K562 (cell line): ENCODE measurements around the gene NR2C2AP. TPM values are rescaled to one million over a fixed set of nuclear protein-coding genes. Genes with fewer than 3 reads are reported as not detected.

Experiments
- ARID4B ChIP-seq: sonication (generic); formaldehyde crosslinking; IDR thresholded peaks from 2 replicates; pipeline ENCODE4 v1.8.0; 2022; ENCODE audit warnings: mild to moderate bottlenecking, missing genetic modification reagents
- BRCA1 ChIP-seq, 2 experiments: fragments of 450-650 bp in 1 of 2; sonication (generic) in 1 of 2; formaldehyde crosslinking in 1 of 2; IDR thresholded peaks; 2 replicates each; pipeline versions ENCODE4 v1.5.0 to v1.6.1; 2017 to 2020; ENCODE audit warnings: mild to moderate bottlenecking in 1 of 2, missing genetic modification reagents in 1 of 2
- CSDE1 ChIP-seq, 2 experiments: fragments of 450-650 bp; IDR thresholded peaks; 2 replicates each; pipeline ENCODE4 v1.6.1; 2016; ENCODE audit warnings: mild to moderate bottlenecking in 1 of 2
- GTF2A2 ChIP-seq: IDR thresholded peaks from 2 replicates; pipeline ENCODE4 v1.6.1; 2016; ENCODE audit warnings: mild to moderate bottlenecking, missing genetic modification characterization, missing compliant biosample characterization
- GTF2E2 ChIP-seq: fragments of 200-800 bp; sonication (Bioruptor generic); IDR thresholded peaks from 2 replicates; pipeline ENCODE4 v1.6.1; 2016; ENCODE audit warnings: missing genetic modification characterization, missing compliant biosample characterization
- HNRNPL ChIP-seq: fragments of 200-400 bp; formaldehyde crosslinking; IDR thresholded peaks from 2 replicates; pipeline ENCODE4 v1.6.1; 2017; ENCODE audit warnings: low read depth, mild to moderate bottlenecking, low read length
- ID3 ChIP-seq, 2 experiments: fragments of 250-450 bp in 1 of 2; fragments of 450-650 bp in 1 of 2; sonication (Bioruptor Pico) in 1 of 2; IDR thresholded peaks; 2 replicates each; pipeline versions ENCODE4 v1.6.1 to v1.8.0; 2016 to 2021; ENCODE audit warnings: mild to moderate bottlenecking in 2 of 2, moderate library complexity in 2 of 2, missing compliant biosample characterization in 1 of 2, missing genetic modification characterization in 1 of 2
- LEF1 ChIP-seq: fragments of 450-650 bp; IDR thresholded peaks from 2 replicates; pipeline ENCODE4 v1.6.1; 2016; ENCODE audit warnings: mild to moderate bottlenecking
- MAFF ChIP-seq: IDR thresholded peaks from 2 replicates; pipeline ENCODE4 v1.6.1; 2012; ENCODE audit warnings: low read length, improper control_type of control experiment
- MEF2D ChIP-seq: conservative IDR thresholded peaks from 2 replicates; pipeline ENCODE4 v1.6.1; 2016; ENCODE audit warnings: low read depth, missing genetic modification characterization, missing compliant biosample characterization
- SIN3A ChIP-seq, 2 experiments: fragments of 150-350 bp in 1 of 2; IDR thresholded peaks; 2 replicates each; pipeline ENCODE4 v1.6.1; 2011 to 2016; ENCODE audit warnings: borderline replicate concordance in 2 of 2, low read depth in 2 of 2, low read length in 2 of 2, mild to moderate bottlenecking in 2 of 2, moderate library complexity in 2 of 2; ENCODE audit not compliant: control insufficient read depth in 1 of 2
- TFAM ChIP-seq: fragments of 250-450 bp; sonication (Bioruptor Pico); conservative IDR thresholded peaks from 2 replicates; pipeline ENCODE4 v1.5.0; 2021; ENCODE audit warnings: mild to moderate bottlenecking, moderate library complexity
- THAP12 ChIP-seq: fragments of 250-450 bp; sonication (Bioruptor Pico); IDR thresholded peaks from 2 replicates; pipeline ENCODE4 v1.9.0; 2021; ENCODE audit warnings: mild to moderate bottlenecking, inconsistent platforms
- THRB ChIP-seq: fragments of 450-650 bp; formaldehyde crosslinking; conservative IDR thresholded peaks from 2 replicates; pipeline ENCODE4 v1.4.0; 2022; ENCODE audit warnings: mild to moderate bottlenecking, missing genetic modification characterization
- ZFP1 ChIP-seq: fragments of 450-650 bp; formaldehyde crosslinking; IDR thresholded peaks from 2 replicates; pipeline ENCODE4 v1.4.0; 2020; ENCODE audit warnings: mild to moderate bottlenecking, mixed read lengths
- ZKSCAN3 ChIP-seq: fragments of 250-450 bp; sonication (Bioruptor Pico); IDR thresholded peaks from 2 replicates; pipeline ENCODE4 v1.4.0; 2020
- ZNF239 ChIP-seq: fragments of 250-450 bp; sonication (Bioruptor Pico); IDR thresholded peaks from 2 replicates; pipeline ENCODE4 v1.4.0; 2020; ENCODE audit warnings: mild to moderate bottlenecking
- ZNF3 ChIP-seq: fragments of 250-450 bp; sonication (Bioruptor Pico); IDR thresholded peaks from 2 replicates; pipeline ENCODE4 v1.5.0; 2021; ENCODE audit warnings: mild to moderate bottlenecking, moderate library complexity
- ZNF695 ChIP-seq: fragments of 450-650 bp; formaldehyde crosslinking; IDR thresholded peaks from 2 replicates; pipeline ENCODE4 v1.4.0; 2020; ENCODE audit warnings: mild to moderate bottlenecking, moderate library complexity
- polyA plus RNA-seq, 8 experiments: library from polyadenylated mRNA; depleted of rRNA in 4 of 8; stranded (reverse) in 5 of 8; unstranded in 3 of 8; fragments of >200 nt; fragmentation: Nextera tagmentation in 2 of 8; fragmentation: Illumina TruSeq in 1 of 8; extraction: Ambion mirVana in 2 of 8; extraction: Trizol in 1 of 8; gene quantifications; 2 replicates each; pipeline versions ENCODE4 v1.2.1 to v1.2.3, GENCODE V29; 2011 to 2014; ENCODE audit warnings: inconsistent platforms in 1 of 8, missing spikeins in 1 of 8
- total RNA-seq, 7 experiments: library from RNA; depleted of rRNA in 6 of 7; stranded (reverse); fragments of >200 nt in 6 of 7; fragmentation: Illumina TruSeq in 2 of 7; extraction: Trizol in 2 of 7; gene quantifications; 2 replicates each; pipeline versions ENCODE4 v1.2.1 to v1.2.3, GENCODE V29; 2011 to 2021; ENCODE audit warnings: low replicate concordance in 1 of 7

NR2C2AP gene
- total and polyA plus RNA-seq, 9 of the 15 experiments (the other 6 are each of a cell fraction or from before 2014, with no cell fraction given) = 23.7 to 77.4 (median 32.4) TPM

- peak; percentile 96 for TF ChIP-seq ARID4B (CRISPR knock-in tag)
- no peak for TF ChIP-seq THRB
- peak in 1 of 2 experiments; percentile 85; a peak in 3 of 4 replicates for TF ChIP-seq SIN3A (IDR thresholded peaks at IDR 0.05; ENCODE audit: borderline replicate concordance in 2 of 2, control insufficient read depth in 1 of 2, low read depth in 2 of 2, low read length in 2 of 2)
- no peak; the same call in 1 of the 2 replicates for TF ChIP-seq GTF2A2
- no peak for TF ChIP-seq MEF2D
- no peak for TF ChIP-seq MAFF
- no peak for TF ChIP-seq ZNF239 (CRISPR knock-in tag)
- TF ChIP-seq CSDE1 (IDR thresholded peaks at IDR 0.05) = no peak
- peak; percentile 44; the same call in 1 of the 2 replicates for TF ChIP-seq THAP12 (CRISPR knock-in tag)
- TF ChIP-seq TFAM (CRISPR knock-in tag) = no peak
- 0 out of 2 replicates have a peak, but pooled peaks have one; percentile 5 for TF ChIP-seq ZFP1
- no peak for TF ChIP-seq BRCA1 (IDR thresholded peaks at IDR 0.05)
- TF ChIP-seq BRCA1 (CRISPR knock-in tag; IDR thresholded peaks at IDR 0.05) = no peak
- TF ChIP-seq LEF1 = peak; percentile 35; the same call in 1 of the 2 replicates
- no peak for TF ChIP-seq HNRNPL
- TF ChIP-seq ZKSCAN3 (CRISPR knock-in tag) = no peak
- peak; percentile 95 for TF ChIP-seq GTF2E2 (tag)
- TF ChIP-seq ZNF695 (CRISPR knock-in tag) = no peak
- no peak for TF ChIP-seq ZNF3
- TF ChIP-seq ID3 (CRISPR knock-in tag; IDR thresholded peaks at IDR 0.05) = no peak
- peak; percentile 86; the same call in 1 of the 2 replicates for TF ChIP-seq ID3 (tag; IDR thresholded peaks at IDR 0.05)
These were observed 10.9 kb downstream of the NR2C2AP start, which contains the start of the genes BORCS8 and RFXANK (continued) for GRCh38 chr19:19192078-19192882.
